Esophagus squamous epithelium (tissue), 5 donors: ENCODE measurements around the gene ALX3. TPM values are rescaled to one million over a fixed set of nuclear protein-coding genes. Genes with fewer than 3 reads are reported as not detected.
A peak's percentile ranks its signal among the peaks of the same experiment; 100 is the strongest.

Source experiments
- DNase-seq: peaks from one replicate; lab custom pipeline; 2025; lab: John Stamatoyannopoulos, UW
- H3K27ac ChIP-seq, 4 donors: fragments of 200-600 bp; sonication (generic); one replicate each; pipeline ENCODE4 v1.5.1; 2016 to 2019; ENCODE audit warnings: mild to moderate bottlenecking in 1 of 4
- H3K27me3 ChIP-seq, 4 donors: fragments of 200-600 bp; sonication (generic); 1 replicate in 3 of 4; 2 replicates in 1 of 4; pipeline versions ENCODE4 v1.5.1 to v1.6.0; 2017 to 2021; ENCODE audit warnings: antibody characterized with exemption in 1 of 4
- H3K36me3 ChIP-seq, 3 donors: fragments of 200-600 bp; sonication (generic); one replicate each; pipeline ENCODE4 v1.5.1; 2016 to 2019
- H3K4me1 ChIP-seq, 3 donors: fragments of 200-600 bp; sonication (generic); one replicate each; pipeline ENCODE4 v1.5.1; 2017 to 2019
- H3K4me3 ChIP-seq, 4 donors: fragments of 200-600 bp; sonication (generic); 1 replicate in 3 of 4; 2 replicates in 1 of 4; pipeline ENCODE4 v1.5.1; 2016 to 2019; ENCODE audit warnings: mild to moderate bottlenecking in 2 of 4, moderate library complexity in 1 of 4
- H3K9me3 ChIP-seq, 3 donors: fragments of 200-600 bp; sonication (generic); one replicate each; pipeline ENCODE4 v1.5.1; 2016 to 2019
- CTCF ChIP-seq, 6 experiments: fragments of 450-650 bp in 4 of 6; fragments of 200-600 bp in 2 of 6; sonication (generic) in 2 of 6; IDR thresholded peaks; one replicate each; pipeline ENCODE4 v1.5.1; 2016 to 2019; ENCODE audit warnings: antibody characterized with exemption in 6 of 6, mild to moderate bottlenecking in 4 of 6, moderate library complexity in 4 of 6
- POLR2A ChIP-seq, 4 donors: fragments of 450-650 bp; IDR thresholded peaks; one replicate each; pipeline ENCODE4 v1.6.1; 2017; ENCODE audit warnings: antibody characterized with exemption in 4 of 4, mild to moderate bottlenecking in 4 of 4, moderate library complexity in 3 of 4
- WGBS, 2 donors: methylation state at CpG; one replicate each; pipeline ENCODE4 v1.1.5; 2018; 5-methylcytosine and 5-hydroxymethylcytosine counted together
- intact Hi-C: fragments of 100-400 bp; cut with DNase I; formaldehyde crosslinking; loops from one replicate; pipeline ENCODE4 v1.15.0; 2022
- total RNA-seq, 4 donors: library from RNA; depleted of rRNA; stranded (reverse); fragments of >200 nt; gene quantifications; one replicate each; pipeline ENCODE4 v1.1.0, GENCODE V29; 2016
- donor health status: DM: yes; HTN: yes; CAD: no.

The ALX3 gene
- total RNA-seq, 4 donors from 2014 or later: 0.57 TPM; not detected in 3

- peaks cover 9 to 77% (median 23%) of the 10 kb centered on the region in 3 donors for H3K36me3 ChIP-seq
- H3K9me3 ChIP-seq: no peaks in the 10 kb centered on the region
- DNase-seq: no peak
- intact Hi-C loops: no loop called here
- 70 to 81% methylated on average over 2 of the region's 6 CpGs for WGBS, 2 donors
- H3K4me3 ChIP-seq: no peak overlapping the region
- TF ChIP-seq POLR2A (IDR thresholded peaks at IDR 0.05) (no peak), CTCF (IDR thresholded peaks at IDR 0.05) (no peak)
- peaks cover 7 to 32% (median 19%) of the 10 kb centered on the region in 3 donors for H3K4me1 ChIP-seq
- H3K27me3 ChIP-seq: no peaks in the 10 kb centered on the region
- H3K27ac ChIP-seq: no peak overlapping the region
Observed at GRCh38 chr1:110059133-110059863, 11.2 kb downstream of the ALX3 start.

- 73 to 82% methylated on average over 1 of the region's 1 CpG for WGBS, 2 donors
- intact Hi-C loops: no loop called here
- Histone ChIP-seq H3K4me3 (no peak overlapping the region), H3K4me1 (peaks cover 7 to 32% (median 19%) of the 10 kb centered on the region in 3 donors), H3K27ac (no peak overlapping the region), H3K27me3 (no peaks in the 10 kb centered on the region), H3K36me3 (peaks cover 13 to 84% (median 30%) of the 10 kb centered on the region in 3 donors), H3K9me3 (no peaks in the 10 kb centered on the region)
- TF ChIP-seq POLR2A (IDR thresholded peaks at IDR 0.05) (no peak), CTCF (IDR thresholded peaks at IDR 0.05) (no peak)
- no peak for DNase-seq
Observed at GRCh38 chr1:110058591-110058990, 11.9 kb downstream of the ALX3 start.

- TF ChIP-seq POLR2A (IDR thresholded peaks at IDR 0.05) (no peak), CTCF (IDR thresholded peaks at IDR 0.05) (no peak)
- H3K27me3 ChIP-seq: no peaks in the 10 kb centered on the region
- no peak overlapping the region for H3K27ac ChIP-seq
- DNase-seq: no peak
- no peak overlapping the region for H3K4me3 ChIP-seq
- intact Hi-C loops: no loop called here
- H3K9me3 ChIP-seq: no peaks in the 10 kb centered on the region
- H3K4me1 ChIP-seq: peaks cover 7 to 32% (median 19%) of the 10 kb centered on the region in 3 donors
- 74 to 80% methylated on average over 4 to 7 of the region's 7 CpGs for WGBS, 2 donors
- H3K36me3 ChIP-seq: peaks cover 18 to 90% (median 36%) of the 10 kb centered on the region in 3 donors
Observed at GRCh38 chr1:110057963-110058518, 12.4 kb downstream of the ALX3 start.

- H3K4me3 ChIP-seq: no peak overlapping the region
- H3K9me3 ChIP-seq: no peaks in the 10 kb centered on the region
- DNase-seq: no peak
- no peaks in the 10 kb centered on the region for H3K27me3 ChIP-seq
- TF ChIP-seq CTCF (IDR thresholded peaks at IDR 0.05): no peak
- TF ChIP-seq POLR2A (IDR thresholded peaks at IDR 0.05): no peak
- intact Hi-C loops: no loop called here
- H3K4me1 ChIP-seq: peaks cover 7 to 32% (median 19%) of the 10 kb centered on the region in 3 donors
- H3K27ac ChIP-seq: peak overlapping the region; percentile 9 to 63 (median 34)
- peaks cover 18 to 100% (median 45%) of the 10 kb centered on the region in 3 donors for H3K36me3 ChIP-seq
- WGBS, 2 donors: 10 to 21% methylated on average over 3 of the region's 3 CpGs
Observed at GRCh38 chr1:110056776-110057175, 13.7 kb downstream of the ALX3 start.

- Histone ChIP-seq H3K36me3 (peaks cover 18 to 100% (median 50%) of the 10 kb centered on the region in 3 donors), H3K27me3 (no peaks in the 10 kb centered on the region), H3K4me3 (no peak overlapping the region), H3K27ac (peak overlapping the region in 3 of 4 donors; percentile 17 to 63 (median 52)), H3K9me3 (no peaks in the 10 kb centered on the region), H3K4me1 (peaks cover 7 to 32% (median 19%) of the 10 kb centered on the region in 3 donors)
- intact Hi-C loops: no loop called here
- TF ChIP-seq CTCF (IDR thresholded peaks at IDR 0.05): no peak
- no peak for TF ChIP-seq POLR2A (IDR thresholded peaks at IDR 0.05)
- WGBS, 2 donors: 35 to 40% methylated on average over 4 of the region's 4 CpGs
- DNase-seq: no peak
Observed at GRCh38 chr1:110056285-110056683, 14.2 kb downstream of the ALX3 start.
